Gastrocnemius medialis (tissue), 4 donors: ENCODE results near the gene RFT1.

Experiments used
- POLR2A ChIP-seq, 2 donors: fragments of 450-650 bp; IDR thresholded peaks; one replicate each; pipeline ENCODE4 v1.6.1; 2017; ENCODE audit warnings: antibody characterized with exemption in 2 of 2, mild to moderate bottlenecking in 2 of 2, moderate library complexity in 2 of 2
- TF ChIP-seq, protein P1 (sequence below), 5 experiments: fragments of 450-650 bp in 3 of 5; fragments of 200-600 bp in 2 of 5; sonication (generic) in 2 of 5; IDR thresholded peaks in 4 of 5; conservative IDR thresholded peaks in 1 of 5; 1 replicate in 4 of 5; 2 replicates in 1 of 5; pipeline ENCODE4 v1.5.1; 2016 to 2019; ENCODE audit warnings: antibody characterized with exemption in 5 of 5, mild to moderate bottlenecking in 3 of 5, moderate library complexity in 3 of 5

DNA sequence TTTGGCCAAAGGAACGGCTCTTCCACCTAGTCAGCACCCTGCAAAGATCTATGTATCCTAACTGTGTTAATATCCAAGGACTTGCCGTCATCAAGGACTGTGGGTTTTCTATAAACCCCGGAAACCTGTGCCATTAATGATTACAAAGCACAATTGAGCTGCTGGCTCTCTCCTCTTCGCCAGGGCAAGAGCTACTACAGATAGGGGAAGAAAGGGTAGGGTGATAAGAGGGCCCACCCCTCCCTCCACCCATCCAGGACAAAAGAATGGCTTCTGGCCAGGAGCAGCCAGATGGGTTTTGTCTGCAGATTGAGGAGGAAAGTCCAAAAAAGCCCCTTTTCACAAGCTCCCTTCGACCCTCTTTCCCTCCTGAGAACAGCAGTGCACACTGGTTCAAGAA, 9.9 kb downstream of the RFT1 start:
- TF ChIP-seq, protein P1, sequence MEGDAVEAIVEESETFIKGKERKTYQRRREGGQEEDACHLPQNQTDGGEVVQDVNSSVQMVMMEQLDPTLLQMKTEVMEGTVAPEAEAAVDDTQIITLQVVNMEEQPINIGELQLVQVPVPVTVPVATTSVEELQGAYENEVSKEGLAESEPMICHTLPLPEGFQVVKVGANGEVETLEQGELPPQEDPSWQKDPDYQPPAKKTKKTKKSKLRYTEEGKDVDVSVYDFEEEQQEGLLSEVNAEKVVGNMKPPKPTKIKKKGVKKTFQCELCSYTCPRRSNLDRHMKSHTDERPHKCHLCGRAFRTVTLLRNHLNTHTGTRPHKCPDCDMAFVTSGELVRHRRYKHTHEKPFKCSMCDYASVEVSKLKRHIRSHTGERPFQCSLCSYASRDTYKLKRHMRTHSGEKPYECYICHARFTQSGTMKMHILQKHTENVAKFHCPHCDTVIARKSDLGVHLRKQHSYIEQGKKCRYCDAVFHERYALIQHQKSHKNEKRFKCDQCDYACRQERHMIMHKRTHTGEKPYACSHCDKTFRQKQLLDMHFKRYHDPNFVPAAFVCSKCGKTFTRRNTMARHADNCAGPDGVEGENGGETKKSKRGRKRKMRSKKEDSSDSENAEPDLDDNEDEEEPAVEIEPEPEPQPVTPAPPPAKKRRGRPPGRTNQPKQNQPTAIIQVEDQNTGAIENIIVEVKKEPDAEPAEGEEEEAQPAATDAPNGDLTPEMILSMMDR (IDR thresholded peaks at IDR 0.05 in 4 of 5, conservative IDR thresholded peaks at IDR 0.05 in 1 of 5), result no peak
- no peak for TF ChIP-seq POLR2A (IDR thresholded peaks at IDR 0.05)
